GM18517 (cell line): ENCODE results near the gene ZNF205.
A peak's percentile ranks its signal among the peaks of the same experiment; 100 is the strongest.
"Not testable (repeated sequence)": the region's sequence is repeated elsewhere in the genome, so short reads cannot be mapped to it uniquely, and the experiment has no call there.

Experiments used
- ATAC-seq: cut with Tn5 transposase; IDR thresholded peaks from one replicate; pipeline ENCODE4 v1.9.1; 2021; ENCODE audit warnings: mild to moderate bottlenecking, moderate library complexity; ENCODE audit not compliant: unreplicated experiment

Gene ZNF205

GRCh38 chr16:3129137-3130131 is 17.0 kb downstream of the ZNF205 start:
- peak; percentile 52 for ATAC-seq

- no peak for ATAC-seq
Observed at GRCh38 chr16:3131755-3132377, 19.5 kb downstream of the ZNF205 start.

- no peak for ATAC-seq
Observed at GRCh38 chr16:3133844-3134243, 21.5 kb downstream of the ZNF205 start.

- ATAC-seq: peak; percentile 92
Observed at GRCh38 chr16:3134338-3135125, 22.1 kb downstream of the ZNF205 start, which contains the start of gene ZNF213. Gene ZNF213, plus strand, starts transcription at chr16:3135029. Its CDS starts 2,252 bp downstream, at chr16:3137281.

- ATAC-seq: no peak
Observed at GRCh38 chr16:3135126-3135715, 22.8 kb downstream of the ZNF205 start.

- ATAC-seq: no peak
Observed at GRCh38 chr16:3137267-3137666, 24.9 kb downstream of the ZNF205 start.

GRCh38 chr16:3138342-3138741 is 26.0 kb downstream of the ZNF205 start:
- ATAC-seq: no peak

GRCh38 chr16:3138823-3139426 is 26.5 kb downstream of the ZNF205 start:
- ATAC-seq: no peak

- not testable (repeated sequence) for ATAC-seq
Observed at GRCh38 chr16:3139561-3139960, 27.2 kb downstream of the ZNF205 start.

- no peak for ATAC-seq
Observed at GRCh38 chr16:3140603-3141427, 28.4 kb downstream of the ZNF205 start.

GRCh38 chr16:3141781-3142311 is 29.5 kb downstream of the ZNF205 start:
- ATAC-seq: no peak

GRCh38 chr16:3142327-3142726 is 29.9 kb downstream of the ZNF205 start:
- no peak for ATAC-seq

GRCh38 chr16:3142770-3143169 is 30.4 kb downstream of the ZNF205 start:
- no peak for ATAC-seq

- no peak for ATAC-seq
Observed at GRCh38 chr16:3143189-3143588, 30.8 kb downstream of the ZNF205 start.

- ATAC-seq: no peak
Observed at GRCh38 chr16:3143598-3144320, 31.4 kb downstream of the ZNF205 start.

- no peak for ATAC-seq
Observed at GRCh38 chr16:3144321-3144983, 32.1 kb downstream of the ZNF205 start.

GRCh38 chr16:3145151-3145550 is 32.8 kb downstream of the ZNF205 start:
- ATAC-seq: no peak

GRCh38 chr16:3145660-3146059 is 33.3 kb downstream of the ZNF205 start:
- ATAC-seq: no peak
